ENCODE results near the gene TRIM29. TPM values are rescaled to one million over a fixed set of nuclear protein-coding genes. Genes with fewer than 3 reads are reported as not detected.
"Not testable (repeated sequence)": the region's sequence is repeated elsewhere in the genome, so short reads cannot be mapped to it uniquely, and the experiment has no call there.

The TRIM29 gene
- total RNA-seq, 1 donor from 2014 or later: not detected

- Mint-ChIP-seq H3K36me3 (ENCODE audit: insufficient read depth) (no peaks in the 10 kb centered on the region), H3K4me3 (ENCODE audit: low read depth) (no peak overlapping the region), H3K9me3 (ENCODE audit: low read depth) (peaks cover 7% of the 10 kb centered on the region), H3K27ac (no peak overlapping the region), H3K27me3 (peaks cover 51% of the 10 kb centered on the region), H3K4me1 (ENCODE audit: low read depth) (no peaks in the 10 kb centered on the region)
- DNase-seq (ENCODE audit: low spot score, unreplicated experiment): no peak
- no peak for TF ChIP-seq CTCF (IDR thresholded peaks at IDR 0.05; ENCODE audit: unreplicated experiment)
These were observed 9.4 kb upstream of the TRIM29 start for GRCh38 chr11:120147094-120147949.

- Mint-ChIP-seq H3K27me3 (peaks cover 50% of the 10 kb centered on the region), H3K9me3 (ENCODE audit: low read depth) (peaks cover 7% of the 10 kb centered on the region), H3K4me3 (ENCODE audit: low read depth) (no peak overlapping the region), H3K27ac (no peak overlapping the region), H3K36me3 (ENCODE audit: insufficient read depth) (no peaks in the 10 kb centered on the region), H3K4me1 (ENCODE audit: low read depth) (no peaks in the 10 kb centered on the region)
- DNase-seq (ENCODE audit: low spot score, unreplicated experiment): no peak
- no peak for TF ChIP-seq CTCF (IDR thresholded peaks at IDR 0.05; ENCODE audit: unreplicated experiment)
These were observed 8.6 kb upstream of the TRIM29 start for GRCh38 chr11:120146413-120147093.

GRCh38 chr11:120144501-120144900, 6.6 kb upstream of the TRIM29 start:
- Mint-ChIP-seq H3K27me3 (peaks cover 56% of the 10 kb centered on the region), H3K36me3 (ENCODE audit: insufficient read depth) (no peaks in the 10 kb centered on the region), H3K4me1 (ENCODE audit: low read depth) (no peaks in the 10 kb centered on the region), H3K27ac (no peak overlapping the region), H3K9me3 (ENCODE audit: low read depth) (no peaks in the 10 kb centered on the region), H3K4me3 (ENCODE audit: low read depth) (no peak overlapping the region)
- no peak for DNase-seq (ENCODE audit: low spot score, unreplicated experiment)
- no peak for TF ChIP-seq CTCF (IDR thresholded peaks at IDR 0.05; ENCODE audit: unreplicated experiment)

- not testable (repeated sequence) for H3K4me3 Mint-ChIP-seq (ENCODE audit: low read depth); H3K36me3 Mint-ChIP-seq (ENCODE audit: insufficient read depth); H3K27ac Mint-ChIP-seq; DNase-seq (ENCODE audit: low spot score, unreplicated experiment); H3K4me1 Mint-ChIP-seq (ENCODE audit: low read depth); H3K9me3 Mint-ChIP-seq (ENCODE audit: low read depth)
- peaks cover 50% of the 10 kb centered on the region for H3K27me3 Mint-ChIP-seq
These were observed 5.6 kb upstream of the TRIM29 start for GRCh38 chr11:120143472-120143871.

- Mint-ChIP-seq H3K27me3 (peaks cover 44% of the 10 kb centered on the region), H3K4me1 (ENCODE audit: low read depth) (peaks cover 2% of the 10 kb centered on the region), H3K27ac (no peak overlapping the region), H3K36me3 (ENCODE audit: insufficient read depth) (no peaks in the 10 kb centered on the region), H3K4me3 (ENCODE audit: low read depth) (no peak overlapping the region), H3K9me3 (ENCODE audit: low read depth) (no peaks in the 10 kb centered on the region)
- no peak for DNase-seq (ENCODE audit: low spot score, unreplicated experiment)
- TF ChIP-seq CTCF (IDR thresholded peaks at IDR 0.05; ENCODE audit: unreplicated experiment): no peak
These were observed 4.7 kb upstream of the TRIM29 start for GRCh38 chr11:120142441-120143100.

All from progenitor cell of endocrine pancreas (in vitro differentiated cells).